Ovary (tissue), 10 donors: Measurements from ENCODE around the gene IGSF9B. TPM values are rescaled to one million over a fixed set of nuclear protein-coding genes. Genes with fewer than 3 reads are reported as not detected.
A peak's percentile ranks its signal among the peaks of the same experiment; 100 is the strongest.
"Not testable (repeated sequence)": the region's sequence is repeated elsewhere in the genome, so short reads cannot be mapped to it uniquely, and the experiment has no call there.

ENCODE experiments used
- DNase-seq, 5 donors: peaks; one replicate each; pipeline ENCODE4 v3.0.0-alpha.2; 2019 to 2020
- H3K27ac ChIP-seq, 2 donors: fragments of 200-600 bp; one replicate each; pipeline versions ENCODE4 v1.5.1 to v1.8.0; 2019 to 2022
- H3K27me3 ChIP-seq: fragments of 200-600 bp; one replicate; pipeline ENCODE4 v1.8.0; 2022
- H3K36me3 ChIP-seq: fragments of 200-600 bp; sonication (generic); one replicate; pipeline ENCODE4 v1.5.1; 2019
- H3K4me1 ChIP-seq: one replicate; pipeline ENCODE4 v1.8.1; 2013; ENCODE audit warnings: mild to moderate bottlenecking, moderate library complexity; ENCODE audit not compliant: insufficient read depth
- H3K4me3 ChIP-seq: fragments of 200-600 bp; sonication (generic); one replicate; pipeline ENCODE4 v1.5.1; 2017
- H3K9me3 ChIP-seq, 2 donors: fragments of 200-600 bp in 1 of 2; sonication (generic) in 1 of 2; one replicate each; pipeline versions ENCODE4 v1.5.1 to v1.8.1; 2013 to 2019; ENCODE audit warnings: mild to moderate bottlenecking in 1 of 2, moderate library complexity in 1 of 2
- CTCF ChIP-seq, 3 donors: fragments of 450-650 bp in 2 of 3; fragments of 200-600 bp in 1 of 3; IDR thresholded peaks; one replicate each; pipeline versions ENCODE4 v1.5.1 to v1.8.0; 2016 to 2022; ENCODE audit warnings: antibody characterized with exemption in 3 of 3, mild to moderate bottlenecking in 1 of 3
- EP300 ChIP-seq: sonication (generic); formaldehyde crosslinking; IDR thresholded peaks from one replicate; pipeline ENCODE4 v1.6.1; 2017; ENCODE audit warnings: antibody characterized with exemption
- POLR2A ChIP-seq: fragments of 450-650 bp; IDR thresholded peaks from one replicate; pipeline ENCODE4 v1.6.1; 2017; ENCODE audit warnings: antibody characterized with exemption, mild to moderate bottlenecking, moderate library complexity
- WGBS, 3 donors: extraction: QIAGEN DNeasy Blood & Tissue Kit in 1 of 3; methylation state at CpG; one replicate each; pipeline versions ENCODE4 v1.1.5 to v1.1.7; 2013 to 2017; 5-methylcytosine and 5-hydroxymethylcytosine counted together
- intact Hi-C, 4 donors: fragments of 100-400 bp; cut with DNase I; formaldehyde crosslinking; loops; one replicate each; pipeline versions ENCODE4 v1.11.0 to v1.15.1; 2022 to 2023
- long read RNA-seq, 3 donors: library from polyadenylated mRNA in 2 of 3; unstranded in 2 of 3; transcript quantifications; one replicate each; pipeline ENCODE4 v2.0.0 and lab custom pipeline, GENCODE V29; 2021 to 2026
- polyA plus RNA-seq, 2 donors: library from polyadenylated mRNA; stranded (reverse); fragments of 200-250 nt in 1 of 2; fragments of 350-450 nt in 1 of 2; fragmentation: Illumina TruSeq in 1 of 2; extraction: RNeasy Lipid Tissue Mini Kit (QIAGEN cat#74804) in 1 of 2; gene quantifications; one replicate each; pipeline ENCODE4 v1.2.3, GENCODE V29; 2013 to 2014
- total RNA-seq, 7 donors: library from RNA; depleted of rRNA in 2 of 7; stranded (reverse); fragments of >200 nt in 2 of 7; fragmentation: NEBNext Ultra II Directional in 3 of 7; extraction: Animal tissue kit (Norgen Biotek cat#: 25700) in 3 of 7; gene quantifications; one replicate each; pipeline versions ENCODE4 v1.1.0 to v1.2.4, GENCODE V29; 2016 to 2023
- donor health status: DM: no; HTN: no; CAD: no; lungs with moderate emphysema.
- donor health status: DM: no; HTN: no; CAD: no.
- donor health status: Bipolar disorder and iron deficiency.
- donor health status: DM: yes; HTN: yes; CAD: no.
- donor health status: DM: no; HTN: no; CAD: no.
- donor health status: DM: yes; HTN: yes; CAD: no.

IGSF9B gene
- total RNA-seq (10 to 100 TPM in 2 of 7 donors, 1 to 10 TPM in 4, under 1 TPM in 1; 0.48 to 15.4 (median 8.8) TPM), polyA plus RNA-seq (1 to 10 TPM; 1.7 to 4.2 TPM)
- long read RNA-seq, donor 1, partial matches to known transcripts = 0 of 1 reads
- long read RNA-seq, donor 1, other reads (novel, unspliced or antisense) = 1 of 1 reads
- long read RNA-seq, donor 2 = 0 reads
- long read RNA-seq, donor 3, partial matches to known transcripts = 0 of 2 reads
- long read RNA-seq, donor 3, other reads (novel, unspliced or antisense) = 1 of 2 reads

- 0 to 1% (median 1%) methylated on average over 90 to 100 of the region's 100 CpGs for WGBS, 3 donors
- no peaks in the 10 kb centered on the region for H3K9me3 ChIP-seq
- H3K4me3 ChIP-seq = peak within 1 kb of the TSS; percentile 63
- DNase-seq = peak; percentile 80 to 92 (median 83)
- peak within 1 kb of the TSS in 1 of 2 donors; percentile 54 for H3K27ac ChIP-seq
- no peaks in the 10 kb centered on the region for H3K4me1 ChIP-seq
- H3K27me3 ChIP-seq = no peaks in the 10 kb centered on the region
- intact Hi-C loops = loop anchor here in 2 of 4 donors (5.0 to 10.0 kb wide), 2 partner anchors 78 to 90 kb away; no protein-coding TSS in a partner anchor
- no peaks in the 10 kb centered on the region for H3K36me3 ChIP-seq
- TF ChIP-seq EP300 = no peak
- peak in 1 of 3 donors; percentile 12 for TF ChIP-seq CTCF (IDR thresholded peaks at IDR 0.05)
Observed at GRCh38 chr11:133956650-133957633, at the start of gene IGSF9B. Gene IGSF9B (minus strand): TSS chr11:133956968. CDS start chr11:133956754, 214 bp downstream.

- Histone ChIP-seq H3K9me3 (no peaks in the 10 kb centered on the region), H3K4me3 (no peak overlapping the region), H3K36me3 (no peaks in the 10 kb centered on the region), H3K4me1 (no peaks in the 10 kb centered on the region), H3K27ac (no peak overlapping the region), H3K27me3 (no peaks in the 10 kb centered on the region)
- DNase-seq = no peak
- intact Hi-C loops = no loop called here
- TF ChIP-seq CTCF (IDR thresholded peaks at IDR 0.05) (no peak), EP300 (no peak), POLR2A (no peak)
- WGBS, 3 donors = 7 to 18% (median 12%) methylated on average over 10 of the region's 10 CpGs
Observed at GRCh38 chr11:134004496-134005172, 47.9 kb upstream of the IGSF9B start.

GRCh38 chr11:134003792-134004495, 47.2 kb upstream of the IGSF9B start:
- intact Hi-C loops = no loop called here
- Histone ChIP-seq H3K27me3 (no peaks in the 10 kb centered on the region), H3K9me3 (no peaks in the 10 kb centered on the region), H3K4me3 (no peak overlapping the region), H3K27ac (no peak overlapping the region), H3K4me1 (no peaks in the 10 kb centered on the region), H3K36me3 (no peaks in the 10 kb centered on the region)
- no peak for DNase-seq
- TF ChIP-seq EP300 (no peak), CTCF (IDR thresholded peaks at IDR 0.05) (no peak)
- 27 to 37% (median 29%) methylated on average over 9 of the region's 9 CpGs for WGBS, 3 donors

- WGBS, 3 donors = 91 to 94% (median 94%) methylated on average over 27 to 37 of the region's 37 CpGs
- intact Hi-C loops, H3K9me3 ChIP-seq, H3K36me3 ChIP-seq, DNase-seq, H3K4me1 ChIP-seq, H3K27me3 ChIP-seq, H3K27ac ChIP-seq, H3K4me3 ChIP-seq: not testable (repeated sequence)
Observed at GRCh38 chr11:134002819-134003218, 46.1 kb upstream of the IGSF9B start.

- H3K27ac ChIP-seq, DNase-seq, H3K4me3 ChIP-seq, H3K9me3 ChIP-seq, H3K27me3 ChIP-seq, H3K4me1 ChIP-seq, intact Hi-C loops, H3K36me3 ChIP-seq: not testable (repeated sequence)
- WGBS, 3 donors = 63 to 76% (median 68%) methylated on average over 10 of the region's 10 CpGs
Observed at GRCh38 chr11:134002338-134002737, 45.6 kb upstream of the IGSF9B start.
